Activated naive CD4-positive, alpha-beta T cell treated with anti-CD3 and anti-CD28 coated beads, Interleukin-2, amount 50 U/mL, for 72 hours (primary cell): Measurements from ENCODE around the gene ATXN7. TPM values are rescaled to one million over a fixed set of nuclear protein-coding genes. Genes with fewer than 3 reads are reported as not detected.

Experiments
- ATAC-seq, 2 donors: fragments of 150-1000 bp; cut with Tn5 transposase; 2 replicates each; pipeline ENCODE4 v1.10.0; 2021; ENCODE audit warnings: mild to moderate bottlenecking in 2 of 2, moderate library complexity in 2 of 2
- DNase-seq, 2 donors: peaks; one replicate each; pipeline ENCODE4 v3.0.0; 2021 to 2022; ENCODE audit warnings: low spot score in 2 of 2
- H3K27ac Mint-ChIP-seq, 2 donors: one replicate each; pipeline ENCODE4 v1.8.0; 2022; ENCODE audit warnings: mild to moderate bottlenecking in 2 of 2, mixed read lengths in 2 of 2
- H3K36me3 Mint-ChIP-seq, 2 donors: one replicate each; pipeline ENCODE4 v1.8.0; 2022; ENCODE audit warnings: mixed read lengths in 2 of 2
- H3K9me3 Mint-ChIP-seq, 2 donors: one replicate each; pipeline ENCODE4 v1.8.0; 2022; ENCODE audit warnings: mixed read lengths in 2 of 2
- total RNA-seq, 2 donors: library from RNA; stranded (reverse); gene quantifications; one replicate each; pipeline ENCODE4 v1.2.3, GENCODE V29; 2022

ATXN7 gene, protein sequence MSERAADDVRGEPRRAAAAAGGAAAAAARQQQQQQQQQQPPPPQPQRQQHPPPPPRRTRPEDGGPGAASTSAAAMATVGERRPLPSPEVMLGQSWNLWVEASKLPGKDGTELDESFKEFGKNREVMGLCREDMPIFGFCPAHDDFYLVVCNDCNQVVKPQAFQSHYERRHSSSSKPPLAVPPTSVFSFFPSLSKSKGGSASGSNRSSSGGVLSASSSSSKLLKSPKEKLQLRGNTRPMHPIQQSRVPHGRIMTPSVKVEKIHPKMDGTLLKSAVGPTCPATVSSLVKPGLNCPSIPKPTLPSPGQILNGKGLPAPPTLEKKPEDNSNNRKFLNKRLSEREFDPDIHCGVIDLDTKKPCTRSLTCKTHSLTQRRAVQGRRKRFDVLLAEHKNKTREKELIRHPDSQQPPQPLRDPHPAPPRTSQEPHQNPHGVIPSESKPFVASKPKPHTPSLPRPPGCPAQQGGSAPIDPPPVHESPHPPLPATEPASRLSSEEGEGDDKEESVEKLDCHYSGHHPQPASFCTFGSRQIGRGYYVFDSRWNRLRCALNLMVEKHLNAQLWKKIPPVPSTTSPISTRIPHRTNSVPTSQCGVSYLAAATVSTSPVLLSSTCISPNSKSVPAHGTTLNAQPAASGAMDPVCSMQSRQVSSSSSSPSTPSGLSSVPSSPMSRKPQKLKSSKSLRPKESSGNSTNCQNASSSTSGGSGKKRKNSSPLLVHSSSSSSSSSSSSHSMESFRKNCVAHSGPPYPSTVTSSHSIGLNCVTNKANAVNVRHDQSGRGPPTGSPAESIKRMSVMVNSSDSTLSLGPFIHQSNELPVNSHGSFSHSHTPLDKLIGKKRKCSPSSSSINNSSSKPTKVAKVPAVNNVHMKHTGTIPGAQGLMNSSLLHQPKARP
- total RNA-seq: 10 to 100 TPM; 28.6 to 54.9 TPM

- DNase-seq (peak; percentile 65 to 67), ATAC-seq (peak; percentile 75 to 89)
- Mint-ChIP-seq H3K9me3 (no peaks in the 10 kb centered on the region), H3K27ac (peak within 1 kb of the TSS; percentile 95 to 97), H3K36me3 (peaks cover 19 to 42% of the 10 kb centered on the region in 2 donors)
These were observed at the start of gene ATXN7, which contains the start of gene THOC7 for GRCh38 chr3:63863150-63864007. TSS of gene ATXN7 (plus strand) at chr3:63863867. CDS start at chr3:63912599, 48,732 bp downstream. TSS of gene THOC7 (minus strand) at chr3:63863805. CDS start at chr3:63863790, 15 bp downstream.

GRCh38 chr3:63814237-63814636 is 49.4 kb upstream of the ATXN7 start:
- no peaks in the 10 kb centered on the region for H3K36me3 Mint-ChIP-seq
- no peak overlapping the region for H3K27ac Mint-ChIP-seq
- no peak for ATAC-seq
- no peaks in the 10 kb centered on the region for H3K9me3 Mint-ChIP-seq
- no peak for DNase-seq

DNA sequence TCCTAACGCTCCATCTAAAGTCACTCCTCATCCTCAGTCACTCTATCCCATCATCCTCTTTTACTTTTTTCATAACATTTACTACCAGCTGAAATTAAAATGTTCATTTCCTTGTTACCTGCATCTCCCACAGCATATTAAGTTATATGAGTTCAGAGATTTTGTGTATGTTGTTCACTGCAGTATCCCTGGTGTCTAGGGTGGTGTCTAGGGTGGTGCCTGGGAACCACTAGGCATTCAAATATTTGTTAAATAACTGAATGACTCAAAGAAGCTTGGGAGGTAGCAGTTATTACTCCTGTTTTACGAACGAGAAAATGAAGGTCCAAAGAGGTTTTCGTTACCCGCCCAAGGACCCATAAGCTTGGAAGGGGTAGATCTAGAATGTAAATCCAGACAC is 46.4 kb upstream of the ATXN7 start:
- no peaks in the 10 kb centered on the region for H3K36me3 Mint-ChIP-seq
- H3K9me3 Mint-ChIP-seq: no peaks in the 10 kb centered on the region
- no peak for ATAC-seq

GRCh38 chr3:63818282-63819150 is 45.2 kb upstream of the ATXN7 start:
- no peaks in the 10 kb centered on the region for H3K36me3 Mint-ChIP-seq
- DNase-seq: peak in 1 of 2 donors; percentile 60

More for the DNA sequence above, 46.4 kb upstream of the ATXN7 start:
- no peak overlapping the region for H3K27ac Mint-ChIP-seq
- no peak for DNase-seq

DNA sequence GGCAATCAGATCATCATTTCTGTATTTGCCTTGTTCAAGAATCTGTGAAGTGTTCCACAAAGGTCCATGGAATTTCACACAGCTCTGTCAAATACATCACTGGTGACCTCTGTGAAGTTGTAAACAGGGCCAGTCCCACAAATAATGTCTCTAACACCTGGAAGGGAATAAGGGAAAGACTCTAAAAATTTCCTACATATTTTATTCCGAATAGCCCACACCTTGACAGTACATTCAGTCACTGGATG is 44.6 kb upstream of the ATXN7 start, which contains the start of gene C3orf49:
C3orf49 (plus strand) TSS at position 149 of the 248 bp plus-strand sequence. CDS start 173 bp downstream, outside the sequence.
- no peaks in the 10 kb centered on the region for H3K9me3 Mint-ChIP-seq
- H3K27ac Mint-ChIP-seq: no peak within 1 kb of the TSS
- no peaks in the 10 kb centered on the region for H3K36me3 Mint-ChIP-seq
- ATAC-seq (no peak), DNase-seq (no peak)

More at GRCh38 chr3:63818282-63819150, 45.2 kb upstream of the ATXN7 start:
- H3K27ac Mint-ChIP-seq: no peak overlapping the region
- no peaks in the 10 kb centered on the region for H3K9me3 Mint-ChIP-seq
- peak; percentile 29 to 59 for ATAC-seq

DNA sequence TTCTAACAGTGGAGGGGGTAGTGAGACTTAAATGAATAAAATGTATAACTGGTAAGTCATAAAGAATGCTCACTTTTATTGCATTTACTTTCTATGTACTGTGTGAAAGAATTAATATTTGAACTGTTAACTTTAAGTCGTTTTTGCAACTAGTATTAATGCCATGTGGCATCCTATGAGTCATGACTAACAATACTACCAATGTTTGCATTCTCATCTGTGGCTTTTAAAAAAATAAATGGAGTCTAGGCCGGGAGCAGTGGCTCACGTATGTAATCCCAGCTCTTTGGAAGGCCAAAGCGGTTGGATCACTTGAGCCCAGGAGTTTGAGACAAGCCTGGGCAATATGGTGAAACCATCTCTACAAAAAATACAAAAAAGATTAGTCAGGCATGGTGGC is 39.4 kb upstream of the ATXN7 start:
- Mint-ChIP-seq H3K9me3 (no peaks in the 10 kb centered on the region), H3K27ac (no peak overlapping the region), H3K36me3 (no peaks in the 10 kb centered on the region)
- DNase-seq (no peak), ATAC-seq (no peak)

- Mint-ChIP-seq H3K9me3 (no peaks in the 10 kb centered on the region), H3K36me3 (no peaks in the 10 kb centered on the region), H3K27ac (no peak overlapping the region)
- DNase-seq (no peak), ATAC-seq (no peak)
These were observed 33.1 kb upstream of the ATXN7 start for GRCh38 chr3:63830526-63830925.

DNA sequence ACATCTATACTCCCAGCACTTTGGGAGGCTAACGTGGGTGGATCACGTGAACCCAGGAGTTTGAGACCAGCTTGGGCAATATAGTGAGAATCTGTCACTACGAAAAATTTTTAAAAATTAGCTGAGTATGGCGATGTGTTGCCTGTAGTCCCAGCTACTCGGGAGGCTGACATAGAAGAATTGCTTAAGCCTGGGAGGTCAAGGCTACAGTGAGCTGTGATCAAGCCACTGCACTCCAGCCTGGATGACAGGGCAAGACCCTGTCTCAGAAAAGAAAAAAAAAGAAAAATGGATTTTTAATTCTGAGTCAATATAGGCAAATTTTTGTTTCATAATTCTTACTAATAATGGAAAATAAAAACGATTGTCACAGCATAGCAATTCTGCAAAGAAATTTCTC is 31.3 kb upstream of the ATXN7 start:
- no peaks in the 10 kb centered on the region for H3K36me3 Mint-ChIP-seq
- no peaks in the 10 kb centered on the region for H3K9me3 Mint-ChIP-seq
- H3K27ac Mint-ChIP-seq: no peak overlapping the region
- DNase-seq (no peak), ATAC-seq (no peak)

GRCh38 chr3:63841704-63842103 is 22.0 kb upstream of the ATXN7 start:
- Mint-ChIP-seq H3K9me3 (no peaks in the 10 kb centered on the region), H3K27ac (peak overlapping the region in 1 of 2 donors; percentile 17), H3K36me3 (peaks cover 8 to 9% of the 10 kb centered on the region in 2 donors)
- no peak for DNase-seq
- no peak for ATAC-seq

GRCh38 chr3:63842127-63842526 is 21.5 kb upstream of the ATXN7 start:
- H3K36me3 Mint-ChIP-seq: peaks cover 8 to 9% of the 10 kb centered on the region in 2 donors
- peak overlapping the region in 1 of 2 donors; percentile 65 for H3K27ac Mint-ChIP-seq
- DNase-seq (no peak), ATAC-seq (no peak)
- H3K9me3 Mint-ChIP-seq: no peaks in the 10 kb centered on the region

- ATAC-seq (no peak), DNase-seq (no peak)
- Mint-ChIP-seq H3K36me3 (peaks cover 0 to 9% of the 10 kb centered on the region in 2 donors), H3K9me3 (no peaks in the 10 kb centered on the region), H3K27ac (peak overlapping the region in 1 of 2 donors; percentile 37)
These were observed 18.5 kb upstream of the ATXN7 start for GRCh38 chr3:63845215-63845614.

GRCh38 chr3:63847718-63848450 is 15.8 kb upstream of the ATXN7 start:
- Mint-ChIP-seq H3K9me3 (no peaks in the 10 kb centered on the region), H3K27ac (no peak overlapping the region), H3K36me3 (peaks cover 4 to 6% of the 10 kb centered on the region in 2 donors)
- DNase-seq (no peak), ATAC-seq (no peak)

DNA sequence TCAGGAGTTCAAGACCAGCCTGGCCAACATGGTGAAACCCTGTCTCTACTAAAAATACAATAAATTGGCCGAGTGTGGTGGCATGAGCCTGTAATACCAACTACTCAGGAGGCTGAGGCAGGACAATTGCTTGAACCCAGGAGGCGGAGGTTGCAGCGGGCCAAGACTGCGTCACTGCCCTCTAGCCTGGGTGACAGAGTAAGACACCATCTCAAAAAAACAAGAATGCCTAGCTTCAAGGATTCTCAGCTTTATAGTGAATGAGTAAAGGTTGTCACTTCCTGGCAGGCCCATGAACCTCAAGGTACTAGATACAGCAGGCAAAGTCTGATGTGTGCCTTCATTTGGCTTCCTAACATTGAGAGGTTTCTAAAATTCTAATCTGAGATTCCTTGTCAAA is 14.5 kb upstream of the ATXN7 start:
- no peak for DNase-seq
- no peak for ATAC-seq
- Mint-ChIP-seq H3K9me3 (no peaks in the 10 kb centered on the region), H3K36me3 (peaks cover 4 to 6% of the 10 kb centered on the region in 2 donors), H3K27ac (no peak overlapping the region)

GRCh38 chr3:63851287-63851686 is 12.4 kb upstream of the ATXN7 start:
- Mint-ChIP-seq H3K27ac (no peak overlapping the region), H3K9me3 (no peaks in the 10 kb centered on the region), H3K36me3 (peaks cover 0 to 6% of the 10 kb centered on the region in 2 donors)
- DNase-seq: no peak
- ATAC-seq: no peak

DNA sequence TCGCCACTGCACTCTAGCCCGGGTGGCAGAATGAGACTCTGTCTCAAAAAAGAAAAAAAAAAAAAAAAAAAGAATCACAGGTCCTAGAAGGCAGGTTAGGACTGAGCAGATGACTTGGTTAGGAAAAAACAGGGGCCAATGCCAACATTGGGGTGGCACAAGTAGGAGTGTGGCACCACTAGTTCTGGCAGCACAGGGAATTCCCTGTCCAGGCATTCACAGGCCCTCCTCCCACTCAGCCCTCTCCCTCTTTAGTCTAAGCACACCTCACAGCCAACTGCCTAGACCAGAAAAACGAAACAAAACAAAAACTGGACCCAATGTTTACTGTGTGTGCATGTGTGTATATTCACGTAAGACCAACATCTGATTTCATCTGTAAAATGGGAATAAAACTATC is 10.6 kb upstream of the ATXN7 start:
- ATAC-seq: no peak
- no peak for DNase-seq
- Mint-ChIP-seq H3K9me3 (no peaks in the 10 kb centered on the region), H3K27ac (no peak overlapping the region), H3K36me3 (peaks cover 0 to 6% of the 10 kb centered on the region in 2 donors)
